ENCODE data around the gene GPX4. TPM values are rescaled to one million over a fixed set of nuclear protein-coding genes. Genes with fewer than 3 reads are reported as not detected.

The GPX4 gene
- total and polyA plus RNA-seq, 2 of the 13 experiments (the other 11 are each of a cell fraction or from before 2014, with no cell fraction given): 535 to 613 TPM

- TF ChIP-seq HOXA9 (CRISPR knock-in tag; IDR thresholded peaks at IDR 0.05; ENCODE audit: borderline replicate concordance) (no peak), PRDM10 (CRISPR knock-in tag; IDR thresholded peaks at IDR 0.05; ENCODE audit: low read depth) (no peak), TEAD2 (CRISPR knock-in tag; IDR thresholded peaks at IDR 0.05) (no peak), MED1 (CRISPR knock-in tag; IDR thresholded peaks at IDR 0.05) (no peak), ZNF446 (CRISPR knock-in tag; IDR thresholded peaks at IDR 0.05) (peak; percentile 42; the same call in 1 of the 2 replicates), MEIS1 (CRISPR knock-in tag; IDR thresholded peaks at IDR 0.05; ENCODE audit: borderline replicate concordance) (no peak; the same call in 1 of the 2 replicates), SRSF9 (IDR thresholded peaks at IDR 0.05; ENCODE audit: borderline replicate concordance, insufficient read depth, low read depth, low read length, poor library complexity, severe bottlenecking) (no peak), ZNF574 (CRISPR knock-in tag; IDR thresholded peaks at IDR 0.05) (no peak), TP53 (CRISPR knock-in tag; conservative IDR thresholded peaks at IDR 0.05) (no peak), ZNF569 (CRISPR knock-in tag; IDR thresholded peaks at IDR 0.05; ENCODE audit: borderline replicate concordance) (no peak), CCAR2 (optimal IDR thresholded peaks at IDR 0.05; ENCODE audit: low read depth, low read length) (no peak), HDAC2 (CRISPR knock-in tag; IDR thresholded peaks at IDR 0.05) (no peak; the same call in none of the 2 replicates), ZNF282 (IDR thresholded peaks at IDR 0.05; ENCODE audit: partially characterized antibody) (no peak), ZBTB34 (CRISPR knock-in tag; IDR thresholded peaks at IDR 0.05) (0 out of 2 replicates have a peak, but pooled peaks have one; percentile 35), TOE1 (CRISPR knock-in tag; IDR thresholded peaks at IDR 0.05) (no peak), TFDP1 (CRISPR knock-in tag; IDR thresholded peaks at IDR 0.05; ENCODE audit: borderline replicate concordance) (no peak), ZNF605 (CRISPR knock-in tag; IDR thresholded peaks at IDR 0.05) (no peak), THYN1 (CRISPR knock-in tag; IDR thresholded peaks at IDR 0.05; ENCODE audit: borderline replicate concordance, low read depth) (no peak), PCBP1 (IDR thresholded peaks at IDR 0.05; ENCODE audit: borderline replicate concordance, low read depth, low read length) (no peak; the same call in 1 of the 2 replicates), TFAP4 (IDR thresholded peaks at IDR 0.05; ENCODE audit: borderline replicate concordance, low read depth) (peak; percentile 78; the same call in 1 of the 2 replicates)
Observed at GRCh38 chr19:1065606-1066109, 38.1 kb upstream of the GPX4 start (continued).
